NT2/D1 (cell line): ENCODE data around the gene STARD7.

Source experiments
- SUZ12 ChIP-seq: IDR thresholded peaks from 2 replicates; pipeline ENCODE4 v1.6.1; 2011; ENCODE audit not compliant: insufficient read length, insufficient read depth; ENCODE audit errors: extremely low read depth
- YY1 ChIP-seq: IDR thresholded peaks from 2 replicates; pipeline ENCODE4 v1.6.1; 2011; ENCODE audit not compliant: insufficient read length, insufficient read depth
- ZNF274 ChIP-seq: IDR thresholded peaks from 2 replicates; pipeline ENCODE4 v1.6.1; 2011; ENCODE audit warnings: mild to moderate bottlenecking, low read depth, low read length

DNA sequence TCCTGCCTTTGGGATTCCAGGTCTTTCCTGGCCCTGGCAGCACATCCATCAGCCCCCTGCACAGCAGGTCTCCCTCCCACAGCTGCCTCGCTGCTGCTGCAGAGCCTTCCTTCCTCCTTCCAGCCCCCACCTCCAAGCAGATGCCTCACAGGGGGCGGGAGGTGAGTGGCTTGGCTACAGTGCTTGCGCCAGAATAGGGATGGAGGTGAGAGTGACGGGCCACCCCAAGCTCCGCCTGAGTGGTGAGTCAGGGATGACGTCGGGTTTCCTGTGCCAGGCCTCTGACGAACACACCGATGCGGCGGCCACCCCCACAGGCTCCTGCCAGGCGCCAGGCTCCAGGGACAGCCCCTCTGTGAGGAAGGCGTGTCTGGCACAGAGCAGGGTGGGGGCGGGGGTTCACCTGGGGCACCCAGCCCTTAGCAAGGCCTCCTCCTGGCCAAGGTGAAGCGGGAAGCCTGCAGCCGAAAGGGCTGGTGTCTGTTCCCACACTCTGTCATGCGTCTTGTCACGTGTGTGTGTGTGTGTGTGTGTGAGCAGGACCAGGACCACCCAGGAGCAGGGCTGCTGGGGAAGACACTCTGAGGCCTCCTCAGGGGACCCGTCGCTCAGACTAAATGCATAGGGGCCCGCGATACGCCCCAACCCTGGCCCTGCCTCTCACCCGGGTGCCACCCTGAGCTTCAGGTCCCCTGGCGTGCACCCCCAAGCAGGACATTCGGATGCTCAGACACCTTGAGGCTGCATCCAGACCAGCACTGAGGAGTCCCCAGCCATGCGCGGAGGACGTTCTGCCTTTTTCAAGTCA, 60.0 kb downstream of the STARD7 start:
- TF ChIP-seq ZNF274 (no peak), YY1 (no peak), SUZ12 (no peak)
